H1 (cell line): ENCODE data around the gene ANKRD24. TPM values are rescaled to one million over a fixed set of nuclear protein-coding genes. Genes with fewer than 3 reads are reported as not detected.
A peak's percentile ranks its signal among the peaks of the same experiment; 100 is the strongest.

ENCODE experiments used
- CTCF ChIA-PET: fragments of 300-600 bp; sonication (Branson Sonifier 250); formaldehyde crosslinking; loops from one replicate; lab custom pipeline; 2021; ENCODE audit not compliant: partially characterized antibody; lab: Charles Lee
- POLR2A ChIA-PET: fragments of 300-600 bp; sonication (Branson Sonifier 250); formaldehyde crosslinking; loops from one replicate; lab custom pipeline; 2021; ENCODE audit warnings: inconsistent platforms; ENCODE audit not compliant: partially characterized antibody; lab: Charles Lee
- DNase-seq, 2 experiments: peaks; one replicate each; pipeline versions ENCODE4 v3.0.0 to v3.0.0-alpha.2; 2010 to 2022; ENCODE audit warnings: low spot score in 2 of 2, low read depth in 1 of 2, mixed read lengths in 1 of 2
- FAIRE-seq: peaks from 2 replicates; lab custom pipeline; 2011; peaks lifted over from hg19 to GRCh38; lab: Jason Lieb, UNC
- H2AFZ ChIP-seq: 2 replicates; pipeline ENCODE4 v1.8.1; 2012; ENCODE audit warnings: low read length, inconsistent platforms
- H2AK5ac ChIP-seq: 2 replicates; pipeline ENCODE4 v1.6.1; 2013; ENCODE audit warnings: low read depth, low read length
- H2BK120ac ChIP-seq: replicated peaks from 2 replicates; pipeline ENCODE3; 2013; ENCODE audit warnings: low read depth, low read length, inconsistent platforms
- H2BK12ac ChIP-seq: 2 replicates; pipeline ENCODE4 v1.6.1; 2013; ENCODE audit warnings: low read depth, low read length
- H2BK15ac ChIP-seq: 2 replicates; pipeline ENCODE4 v1.6.1; 2013; ENCODE audit warnings: low read length
- H2BK20ac ChIP-seq: 2 replicates; pipeline ENCODE4 v1.6.1; 2013; ENCODE audit warnings: low read length
- H2BK5ac ChIP-seq: 2 replicates; pipeline ENCODE4 v1.6.1; 2013; ENCODE audit warnings: low read depth, low read length
- H3K14ac ChIP-seq: 2 replicates; pipeline ENCODE4 v1.6.1; 2013; ENCODE audit warnings: inconsistent platforms; ENCODE audit not compliant: insufficient read length
- H3K18ac ChIP-seq: 2 replicates; pipeline ENCODE4 v1.6.1; 2013; ENCODE audit warnings: low read length; ENCODE audit errors: extremely low read depth
- H3K23ac ChIP-seq: 2 replicates; pipeline ENCODE4 v1.6.1; 2013; ENCODE audit warnings: inconsistent platforms; ENCODE audit not compliant: insufficient read length
- H3K23me2 ChIP-seq: 2 replicates; pipeline ENCODE4 v1.6.1; 2013; ENCODE audit warnings: low read depth, low read length
- H3K27ac ChIP-seq: 2 replicates; pipeline ENCODE4 v1.6.1; 2011; ENCODE audit warnings: low read depth, low read length, inconsistent platforms
- H3K27me3 ChIP-seq, 4 experiments: replicated peaks in 1 of 4; 1 replicate in 1 of 4; 2 replicates in 3 of 4; pipeline versions ENCODE4 v1.6.1 to v1.8.1; 2011 to 2013; ENCODE audit warnings: low read length in 3 of 4, mild to moderate bottlenecking in 3 of 4, inconsistent platforms in 2 of 4, mixed read lengths in 2 of 4, moderate library complexity in 1 of 4; ENCODE audit not compliant: control insufficient read depth in 3 of 4, insufficient read depth in 3 of 4; ENCODE audit errors: extremely low read depth in 1 of 4
- H3K36me3 ChIP-seq, 4 experiments: 2 replicates each; pipeline versions ENCODE4 v1.6.1 to v1.8.1; 2011 to 2013; ENCODE audit warnings: mild to moderate bottlenecking in 4 of 4, low read length in 3 of 4, moderate library complexity in 2 of 4, control low read depth in 1 of 4, inconsistent platforms in 1 of 4; ENCODE audit not compliant: insufficient read depth in 4 of 4, control insufficient read depth in 2 of 4
- H3K4ac ChIP-seq: replicated peaks from 2 replicates; pipeline ENCODE3; 2013; ENCODE audit warnings: low read length, low read depth, mixed read lengths, inconsistent platforms; ENCODE audit not compliant: insufficient read length
- H3K4me1 ChIP-seq, 4 experiments: replicated peaks in 1 of 4; 1 replicate in 1 of 4; 2 replicates in 3 of 4; pipeline versions ENCODE4 v1.6.1 to v1.8.1; 2011 to 2013; ENCODE audit warnings: low read length in 3 of 4, inconsistent platforms in 2 of 4, mixed read lengths in 1 of 4; ENCODE audit not compliant: insufficient read depth in 4 of 4, control insufficient read depth in 3 of 4
- H3K4me2 ChIP-seq, 2 experiments: 2 replicates each; pipeline versions ENCODE4 v1.6.1 to v1.8.1; 2011 to 2013; ENCODE audit warnings: low read depth in 2 of 2, low read length in 2 of 2, control low read depth in 1 of 2, inconsistent platforms in 1 of 2, mild to moderate bottlenecking in 1 of 2; ENCODE audit not compliant: insufficient read depth in 1 of 2
- H3K4me3 ChIP-seq, 4 experiments: fragments of 200-600, 300-600 bp in 1 of 4; sonication (generic), shearing (Covaris generic), sonication (Bioruptor Twin) in 1 of 4; 2 replicates each; pipeline versions ENCODE4 v1.5.1 to v1.8.1; 2011 to 2016; ENCODE audit warnings: low read length in 4 of 4, low read depth in 3 of 4, control low read depth in 2 of 4, inconsistent platforms in 2 of 4, mild to moderate bottlenecking in 2 of 4, mixed read lengths in 1 of 4, moderate library complexity in 1 of 4; ENCODE audit not compliant: insufficient read depth in 2 of 4; ENCODE audit errors: extremely low read depth in 1 of 4
- H3K56ac ChIP-seq: replicated peaks from 2 replicates; pipeline ENCODE3; 2013; ENCODE audit warnings: low read depth, mild to moderate bottlenecking, mixed read lengths, low read length, inconsistent platforms; ENCODE audit not compliant: insufficient read length
- H3K79me1 ChIP-seq: 2 replicates; pipeline ENCODE4 v1.6.1; 2013; ENCODE audit warnings: low read depth, low read length, control low read depth
- H3K79me2 ChIP-seq, 2 experiments: 2 replicates each; pipeline versions ENCODE4 v1.6.1 to v1.8.1; 2012 to 2013; ENCODE audit warnings: low read length in 2 of 2, mild to moderate bottlenecking in 2 of 2, inconsistent platforms in 1 of 2; ENCODE audit not compliant: insufficient read depth in 2 of 2, control insufficient read depth in 1 of 2
- H3K9ac ChIP-seq, 4 experiments: replicated peaks in 1 of 4; 1 replicate in 1 of 4; 2 replicates in 3 of 4; pipeline versions ENCODE4 v1.6.1 to v1.8.1; 2011 to 2013; ENCODE audit warnings: low read depth in 3 of 4, low read length in 3 of 4, control low read depth in 2 of 4, mild to moderate bottlenecking in 2 of 4, moderate library complexity in 2 of 4, inconsistent platforms in 1 of 4; ENCODE audit errors: extremely low read depth in 1 of 4
- H3K9me3 ChIP-seq, 2 experiments: 2 replicates each; pipeline versions ENCODE4 v1.6.1 to v1.8.1; 2012 to 2013; ENCODE audit warnings: mild to moderate bottlenecking in 2 of 2, moderate library complexity in 2 of 2, control low read depth in 1 of 2, inconsistent platforms in 1 of 2, low read depth in 1 of 2, low read length in 1 of 2, mixed read lengths in 1 of 2; ENCODE audit not compliant: insufficient read depth in 2 of 2
- H4K20me1 ChIP-seq, 2 experiments: replicated peaks in 1 of 2; 2 replicates each; pipeline versions ENCODE3 to v1.8.1; 2011 to 2013; ENCODE audit warnings: inconsistent platforms in 2 of 2, low read length in 2 of 2, mild to moderate bottlenecking in 1 of 2; ENCODE audit not compliant: insufficient read depth in 2 of 2, control insufficient read depth in 1 of 2
- H4K5ac ChIP-seq: 2 replicates; pipeline ENCODE4 v1.6.1; 2013; ENCODE audit warnings: low read length, low read depth, mixed read lengths, inconsistent platforms; ENCODE audit not compliant: insufficient read length
- H4K8ac ChIP-seq: 2 replicates; pipeline ENCODE4 v1.8.0; 2013; ENCODE audit warnings: mild to moderate bottlenecking, moderate library complexity, low read length, inconsistent platforms; ENCODE audit not compliant: insufficient read depth; ENCODE audit errors: extremely low read depth
- H4K91ac ChIP-seq: replicated peaks from 2 replicates; pipeline ENCODE3; 2013; ENCODE audit warnings: low read length, mixed read lengths, inconsistent platforms; ENCODE audit not compliant: insufficient read length
- CREB1 ChIP-seq: IDR thresholded peaks from 2 replicates; pipeline ENCODE4 v1.6.1; 2012; ENCODE audit warnings: inconsistent platforms
- CTBP2 ChIP-seq: IDR thresholded peaks from 2 replicates; pipeline ENCODE4 v1.7.0; 2011; ENCODE audit warnings: borderline replicate concordance, mild to moderate bottlenecking, moderate library complexity, mixed read lengths, low read length; ENCODE audit not compliant: insufficient read depth, insufficient read length
- KDM1A ChIP-seq: fragments of 200-600, 300-600 bp; sonication (generic); IDR thresholded peaks from 2 replicates; pipeline ENCODE4 v1.7.1; 2016; ENCODE audit warnings: mild to moderate bottlenecking, low read length, borderline replicate concordance
- RXRA ChIP-seq: IDR thresholded peaks from 2 replicates; pipeline ENCODE4 v1.6.1; 2011; ENCODE audit warnings: low read depth, mild to moderate bottlenecking, low read length, moderate library complexity; ENCODE audit not compliant: insufficient read depth
- YY1 ChIP-seq: IDR thresholded peaks from 2 replicates; pipeline ENCODE4 v1.6.1; 2011; ENCODE audit warnings: low read depth, mild to moderate bottlenecking, low read length
- WGBS, 2 experiments: shearing (Covaris generic) in 1 of 2; methylation state at CpG; one replicate each; pipeline versions ENCODE4 v1.1.6 to v1.1.7; 2013 to 2015; ENCODE audit warnings: low lambda C conversion rate in 2 of 2, mixed read lengths in 2 of 2, inconsistent platforms in 1 of 2, low coverage in 1 of 2, missing lambda C conversion rate in 1 of 2; ENCODE audit not compliant: insufficient replicate concordance in 2 of 2, insufficient coverage in 1 of 2, insufficient read length in 1 of 2; ENCODE audit errors: extremely low coverage in 1 of 2, missing lambda C conversion rate in 1 of 2; 5-methylcytosine and 5-hydroxymethylcytosine counted together
- polyA plus RNA-seq, 7 experiments: library from polyadenylated mRNA; depleted of rRNA in 3 of 7; stranded (reverse) in 5 of 7; unstranded in 2 of 7; fragments of >200 nt in 5 of 7; fragments of 200-250 nt in 2 of 7; gene quantifications; 1 replicate in 5 of 7; 2 replicates in 1 of 7; 4 replicates in 1 of 7; pipeline versions ENCODE4 v1.2.1 to v1.2.3, GENCODE V29; 2011 to 2013; ENCODE audit warnings: missing spikeins in 2 of 7, mixed read lengths in 2 of 7
- total RNA-seq: library from RNA; stranded (reverse); fragmentation: NEBNext Ultra II Directional; extraction: Animal tissue kit (Norgen Biotek cat#: 25700); gene quantifications from 2 replicates; pipeline ENCODE4 v1.2.1, GENCODE V29; 2021

The ANKRD24 gene
- total and polyA plus RNA-seq, 2 of the 8 experiments (the other 6 are each of a cell fraction or from before 2014, with no cell fraction given), result 7.6 to 14.1 TPM

GRCh38 chr19:4234862-4235201 is 52.3 kb downstream of the ANKRD24 start:
- no peak overlapping the region for H3K56ac ChIP-seq

More at GRCh38 chr19:4234862-4235201, 52.3 kb downstream of the ANKRD24 start:
- H3K79me1 ChIP-seq, result no peaks in the 10 kb centered on the region
- WGBS, 2 experiments, result 89% methylated on average over 10 of the region's 13 CpGs; no CpG with 5 or more reads in 1 of the 2 experiments
- H2BK5ac ChIP-seq, result no peak overlapping the region
- H2AK5ac ChIP-seq, result no peak overlapping the region
- no peak overlapping the region for H3K23ac ChIP-seq
- H3K4me3 ChIP-seq, result no peak overlapping the region
- FAIRE-seq, result no peak
- H3K14ac ChIP-seq, result no peak overlapping the region
- H2BK120ac ChIP-seq, result no peak overlapping the region
- H3K79me2 ChIP-seq, result no peaks in the 10 kb centered on the region
- no peaks in the 10 kb centered on the region for H4K20me1 ChIP-seq
- H4K91ac ChIP-seq, result no peak overlapping the region
- no peak overlapping the region for H4K8ac ChIP-seq
- H2BK20ac ChIP-seq, result no peak overlapping the region
- CTCF ChIA-PET, result interaction anchor here (0.8 to 4.4 kb wide), 11 partner anchors 9 to 123 kb away, joined by 3 to 25 read pairs (median 5); no protein-coding TSS in a partner anchor
- no peak overlapping the region for H3K18ac ChIP-seq
- H3K36me3 ChIP-seq, result no peaks in the 10 kb centered on the region
- no peaks in the 10 kb centered on the region for H3K9me3 ChIP-seq
- no peak for DNase-seq
- no peak overlapping the region for H2AFZ ChIP-seq
- no peak overlapping the region; the same call in 1 of the 2 replicates for H2BK15ac ChIP-seq
- H3K4ac ChIP-seq, result peak overlapping the region; percentile 53
- no peak overlapping the region; a peak in 1 of 7 replicates for H3K9ac ChIP-seq
- H3K4me1 ChIP-seq, result no peaks in the 10 kb centered on the region
- POLR2A ChIA-PET, result interaction anchor here (1.3 to 1.5 kb wide), 2 partner anchors 12 to 14 kb away, joined by 3 to 4 read pairs; partner anchors contain the start of gene YJU2
- H4K5ac ChIP-seq, result no peak overlapping the region
- H3K4me2 ChIP-seq, result no peak overlapping the region
- no peak overlapping the region for H3K27ac ChIP-seq
- no peaks in the 10 kb centered on the region for H3K27me3 ChIP-seq
- no peak overlapping the region for H2BK12ac ChIP-seq
- TF ChIP-seq RXRA, result no peak
- TF ChIP-seq YY1, result no peak
- no peak for TF ChIP-seq CTBP2
- TF ChIP-seq KDM1A, result no peak
- TF ChIP-seq CREB1, result no peak
- no peaks in the 10 kb centered on the region for H3K23me2 ChIP-seq
